Psoas muscle (tissue), 8 donors: ENCODE results near the gene CAGE1. TPM values are rescaled to one million over a fixed set of nuclear protein-coding genes. Genes with fewer than 3 reads are reported as not detected.

Source experiments
- ATAC-seq, 4 donors: fragments of 200-7000 bp; cut with Tn5 transposase; one replicate each; pipeline ENCODE4 v1.9.1; 2020; ENCODE audit warnings: moderate library complexity in 3 of 4, mild to moderate bottlenecking in 2 of 4
- DNase-seq, 2 donors: peaks; one replicate each; pipeline ENCODE4 v3.0.0-alpha.2; 2020
- H3K27ac ChIP-seq: fragments of 200-600 bp; one replicate; pipeline ENCODE4 v1.8.0; 2022
- H3K27me3 ChIP-seq, 3 donors: fragments of 200-600 bp in 1 of 3; one replicate each; pipeline versions ENCODE4 v1.6.1 to v1.8.0; 2013 to 2022; ENCODE audit warnings: low read length in 2 of 3, mild to moderate bottlenecking in 2 of 3, moderate library complexity in 1 of 3; ENCODE audit not compliant: insufficient read depth in 3 of 3
- H3K36me3 ChIP-seq, 2 donors: fragments of 200-600 bp in 1 of 2; one replicate each; pipeline versions ENCODE4 v1.6.1 to v1.8.0; 2013 to 2022; ENCODE audit warnings: low read depth in 1 of 2, mild to moderate bottlenecking in 1 of 2, moderate library complexity in 1 of 2; ENCODE audit not compliant: insufficient read depth in 1 of 2
- H3K4me1 ChIP-seq: fragments of 200-600 bp; one replicate; pipeline ENCODE4 v1.8.0; 2022
- H3K4me3 ChIP-seq: fragments of 200-600 bp; one replicate; pipeline ENCODE4 v1.8.0; 2022; ENCODE audit warnings: mild to moderate bottlenecking
- H3K9me3 ChIP-seq: fragments of 200-600 bp; one replicate; pipeline ENCODE4 v1.8.0; 2022
- CTCF ChIP-seq: fragments of 200-600 bp; IDR thresholded peaks from one replicate; pipeline ENCODE4 v1.8.0; 2022; ENCODE audit warnings: antibody characterized with exemption
- WGBS, 3 donors: extraction: QIAGEN DNeasy Blood & Tissue Kit; methylation state at CpG; one replicate each; pipeline versions ENCODE4 v1.1.6 to v1.1.7; 2013; 5-methylcytosine and 5-hydroxymethylcytosine counted together
- intact Hi-C, 2 donors: fragments of 100-400 bp; cut with DNase I; formaldehyde crosslinking; loops; one replicate each; pipeline versions ENCODE4 v1.11.0 to v1.14.2; 2022
- polyA plus RNA-seq, 3 donors: library from polyadenylated mRNA; stranded (reverse); fragments of 200-250 nt; gene quantifications; one replicate each; pipeline ENCODE4 v1.2.3, GENCODE V29; 2013
- total RNA-seq, 4 donors: library from RNA; stranded (reverse); fragmentation: NEBNext Ultra II Directional in 2 of 4; extraction: Animal tissue kit (Norgen Biotek cat#: 25700) in 2 of 4; gene quantifications; one replicate each; pipeline versions ENCODE4 v1.2.1 to v1.2.4, GENCODE V29; 2021 to 2023
- donor health status: healthy with polysubstance abuse.
- donor health status: DM: no; HTN: no; CAD: no; lungs with moderate emphysema.
- donor health status: Bipolar disorder and iron deficiency.
- donor health status: healthy.
- donor health status: DM: yes; HTN: yes; CAD: no.
- donor health status: DM: no; HTN: no; CAD: no.
- donor health status: DM: no; HTN: no; CAD: no.
- donor health status: DM: yes; HTN: yes; CAD: no.

CAGE1 gene
- total and polyA plus RNA-seq, 7 donors = 0.08 TPM; not detected in 6

GRCh38 chr6:7338031-7338430 lies 51.5 kb downstream of the CAGE1 start:
- Histone ChIP-seq H3K4me1 (no peaks in the 10 kb centered on the region), H3K36me3 (no peaks in the 10 kb centered on the region), H3K27me3 (no peaks in the 10 kb centered on the region), H3K27ac (no peak overlapping the region), H3K9me3 (no peaks in the 10 kb centered on the region), H3K4me3 (no peak overlapping the region)
- 44 to 73% (median 52%) methylated on average over 2 of the region's 2 CpGs for WGBS, 3 donors
- intact Hi-C loops = no loop called here
- no peak for TF ChIP-seq CTCF
- ATAC-seq = no peak
- DNase-seq = no peak

GRCh38 chr6:7335519-7335918 lies 54.0 kb downstream of the CAGE1 start:
- Histone ChIP-seq H3K9me3 (no peaks in the 10 kb centered on the region), H3K4me1 (no peaks in the 10 kb centered on the region), H3K36me3 (no peaks in the 10 kb centered on the region), H3K4me3 (no peak overlapping the region), H3K27ac (no peak overlapping the region), H3K27me3 (no peaks in the 10 kb centered on the region)
- 83 to 87% (median 86%) methylated on average over 3 of the region's 3 CpGs for WGBS, 3 donors
- TF ChIP-seq CTCF = no peak
- intact Hi-C loops = no loop called here
- DNase-seq (no peak), ATAC-seq (no peak)

GRCh38 chr6:7334685-7335084 lies 54.9 kb downstream of the CAGE1 start:
- Histone ChIP-seq H3K9me3 (no peaks in the 10 kb centered on the region), H3K4me3 (no peak overlapping the region), H3K27me3 (no peaks in the 10 kb centered on the region), H3K27ac (no peak overlapping the region), H3K36me3 (no peaks in the 10 kb centered on the region), H3K4me1 (no peaks in the 10 kb centered on the region)
- TF ChIP-seq CTCF = no peak
- WGBS, 3 donors = 89 to 94% (median 92%) methylated on average over 3 of the region's 3 CpGs
- intact Hi-C loops = no loop called here
- no peak for DNase-seq
- no peak for ATAC-seq

GRCh38 chr6:7332090-7332745 lies 57.3 kb downstream of the CAGE1 start:
- DNase-seq (no peak), ATAC-seq (no peak)
- Histone ChIP-seq H3K9me3 (no peaks in the 10 kb centered on the region), H3K4me3 (no peak overlapping the region), H3K36me3 (no peaks in the 10 kb centered on the region), H3K27me3 (no peaks in the 10 kb centered on the region), H3K27ac (no peak overlapping the region), H3K4me1 (no peaks in the 10 kb centered on the region)
- TF ChIP-seq CTCF = no peak
- 44 to 66% (median 48%) methylated on average over 8 of the region's 8 CpGs for WGBS, 3 donors
- intact Hi-C loops = no loop called here

- DNase-seq (no peak), ATAC-seq (no peak)
- WGBS, 3 donors = 71 to 79% (median 75%) methylated on average over 7 of the region's 7 CpGs
- Histone ChIP-seq H3K27ac (no peak overlapping the region), H3K4me1 (no peaks in the 10 kb centered on the region), H3K9me3 (no peaks in the 10 kb centered on the region), H3K36me3 (no peaks in the 10 kb centered on the region), H3K27me3 (no peaks in the 10 kb centered on the region), H3K4me3 (no peak overlapping the region)
- no peak for TF ChIP-seq CTCF
- intact Hi-C loops = no loop called here
Observed at GRCh38 chr6:7331452-7331851, 58.1 kb downstream of the CAGE1 start.
